SH-SY5Y (cell line): ENCODE data around the gene ZNF232.

Experiments used
- GATA2 ChIP-seq: IDR thresholded peaks from 2 replicates; pipeline ENCODE4 v1.6.1; 2011; ENCODE audit warnings: mild to moderate bottlenecking, low read depth, low read length
- GATA3 ChIP-seq: IDR thresholded peaks from 2 replicates; pipeline ENCODE4 v1.6.1; 2011; ENCODE audit warnings: low read depth, mild to moderate bottlenecking, low read length, moderate library complexity

Gene ZNF232

DNA sequence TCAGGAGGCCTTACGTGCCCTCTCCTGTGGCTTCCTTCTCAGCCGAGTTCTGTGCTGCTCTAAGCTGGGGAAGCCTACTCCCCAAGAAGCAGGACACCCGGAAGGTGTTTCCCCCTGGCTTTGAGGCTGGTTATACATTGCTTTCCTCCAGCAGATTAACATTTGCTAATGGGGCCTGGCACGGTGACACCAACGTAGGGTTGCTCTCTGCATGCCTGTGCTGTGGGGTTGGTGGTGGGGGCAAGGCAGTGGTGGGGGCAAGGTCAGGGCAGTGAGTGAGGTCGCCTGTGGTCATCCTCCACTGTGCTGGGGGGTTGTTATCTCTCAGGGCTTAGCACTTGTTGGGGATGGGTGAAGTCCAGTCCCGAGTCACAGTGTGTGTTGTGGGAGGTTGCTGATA, 8.4 kb upstream of the ZNF232 start:
- TF ChIP-seq GATA2 (no peak), GATA3 (no peak)

- TF ChIP-seq GATA3 (no peak), GATA2 (no peak)
Measured at GRCh38 chr17:5118219-5118618, 6.5 kb upstream of the ZNF232 start.

DNA sequence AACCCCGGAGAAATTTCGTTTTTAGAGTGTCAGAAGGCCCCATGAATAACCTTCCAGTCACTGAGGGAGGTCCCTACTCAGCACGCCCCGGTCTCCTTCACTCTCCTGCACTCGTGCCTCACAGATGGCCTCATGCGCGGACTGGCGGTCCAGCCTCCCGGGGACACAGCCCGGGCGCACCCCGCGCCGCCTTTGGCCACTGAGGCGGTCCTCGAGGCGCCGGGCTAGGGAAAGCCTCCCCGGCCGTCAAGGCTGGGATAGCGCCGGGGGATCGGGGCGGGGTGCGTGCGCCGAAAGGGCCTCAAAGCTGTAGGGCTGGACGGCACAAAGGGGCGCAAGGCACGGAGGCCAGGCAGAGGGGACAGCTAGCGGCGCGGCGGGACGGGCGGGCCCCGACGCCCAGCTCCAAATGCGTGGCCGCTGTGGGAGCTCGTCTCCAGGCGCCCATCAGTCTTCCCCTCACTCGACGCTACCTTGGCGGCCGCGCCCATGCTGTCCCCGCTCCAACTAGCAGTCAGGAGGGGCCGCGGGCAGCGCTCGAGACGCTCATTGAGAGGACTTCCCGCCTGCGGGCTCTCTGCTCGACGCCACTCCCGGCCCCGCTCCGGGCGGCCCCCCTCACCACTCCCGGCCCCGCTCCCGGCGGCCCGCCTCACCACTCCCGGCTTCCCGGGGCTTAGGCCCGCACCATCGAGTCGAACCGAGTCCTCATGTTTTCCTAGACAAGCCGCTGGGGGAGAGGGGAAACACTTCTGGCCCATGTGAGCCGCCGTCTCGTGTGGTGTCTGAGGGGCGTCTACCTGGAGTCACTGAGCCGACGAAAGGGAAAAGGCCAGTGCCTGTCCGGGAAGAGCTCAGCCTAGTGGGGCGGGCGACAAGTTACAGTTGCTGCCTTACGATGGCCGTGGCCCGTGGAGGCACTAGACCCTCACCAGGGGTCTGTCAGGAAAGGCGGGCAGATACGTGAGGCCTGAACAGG, 4.3 kb upstream of the ZNF232 start, which contains the start of gene USP6:
Gene USP6 (plus strand): TSS at position 360 of the 979 bp plus-strand sequence. CDS start 14,336 bp downstream, outside the sequence.
- TF ChIP-seq GATA3, result no peak
- TF ChIP-seq GATA2, result no peak

DNA sequence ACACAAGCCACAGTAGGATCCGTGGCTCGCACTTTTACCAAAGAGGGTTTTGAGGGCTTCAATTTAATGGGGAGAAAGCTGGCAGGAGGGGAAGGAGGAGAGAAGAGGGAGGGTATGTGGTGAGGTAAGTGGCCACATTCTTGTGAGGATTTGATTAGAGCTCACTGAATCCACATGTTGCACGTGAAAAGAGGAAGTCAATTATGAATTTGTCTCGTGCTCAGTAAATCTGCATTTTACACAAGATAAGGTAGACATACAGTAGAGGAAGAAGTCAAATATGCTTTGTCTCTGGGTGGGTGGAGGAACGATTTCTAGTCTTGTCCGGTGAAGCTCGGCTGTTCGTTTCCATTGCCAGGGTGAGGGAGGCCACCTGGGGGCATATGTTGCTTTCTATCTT, 862 bp downstream of the ZNF232 start:
- no peak for TF ChIP-seq GATA2
- no peak for TF ChIP-seq GATA3

GRCh38 chr17:5100832-5101231, 10.8 kb downstream of the ZNF232 start:
- no peak for TF ChIP-seq GATA3
- TF ChIP-seq GATA2, result no peak

DNA sequence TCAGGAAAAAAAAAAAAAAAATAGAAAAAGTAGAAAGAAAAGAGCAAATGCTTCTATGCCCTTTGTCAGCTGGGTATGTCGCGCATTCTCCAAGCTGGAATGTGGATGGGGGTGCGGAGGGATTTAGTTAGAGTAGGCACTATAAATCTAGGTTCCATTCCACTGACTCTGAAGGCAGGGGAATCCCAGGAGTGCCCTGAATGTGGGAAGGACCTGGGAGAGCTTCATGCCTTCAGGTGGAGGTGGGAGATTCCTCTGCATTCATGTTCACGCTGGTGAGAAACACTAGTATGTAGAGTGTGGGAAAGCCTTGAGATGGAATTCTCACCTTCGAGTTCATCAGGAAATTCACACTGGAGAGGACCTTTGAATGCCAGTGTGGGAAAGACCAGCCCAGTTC, 12.4 kb downstream of the ZNF232 start:
- no peak for TF ChIP-seq GATA3
- TF ChIP-seq GATA2, result no peak

DNA sequence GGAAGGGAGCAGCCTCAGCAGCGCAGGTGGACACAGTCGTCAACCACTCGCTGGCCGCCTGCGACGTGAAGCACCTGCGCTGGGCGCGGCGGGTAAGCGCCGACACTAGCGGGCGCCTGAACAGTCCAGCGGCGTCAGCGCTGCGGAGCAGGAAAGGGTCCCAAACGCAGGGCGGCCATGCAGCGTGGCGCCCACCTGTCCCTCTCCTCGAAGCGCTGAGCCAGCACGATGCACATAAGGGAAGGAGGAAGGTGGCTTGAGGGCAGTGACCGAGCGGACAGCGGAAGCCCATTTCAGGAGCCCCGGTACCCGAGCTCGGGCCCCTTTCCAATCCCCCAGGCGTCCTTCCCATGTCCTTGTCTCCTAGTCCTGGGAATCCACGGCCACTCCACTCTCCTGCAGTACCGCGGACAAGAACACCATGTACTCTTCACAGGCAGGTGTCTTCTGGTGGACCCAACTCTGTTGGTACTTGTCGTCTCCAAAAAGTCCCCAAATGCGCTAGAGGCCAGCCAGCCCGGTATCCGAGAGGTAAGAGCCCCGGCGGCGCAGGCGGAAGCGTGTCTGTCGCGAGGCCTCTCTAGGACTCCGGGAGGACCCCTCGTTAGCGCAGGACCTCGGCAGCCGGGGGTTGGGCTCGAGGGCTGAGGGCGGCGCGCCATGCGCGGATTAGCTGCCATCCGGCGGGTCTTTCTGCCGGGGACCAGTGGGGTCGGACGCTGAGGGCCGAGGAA, 14.4 kb downstream of the ZNF232 start:
- TF ChIP-seq GATA3, result no peak
- no peak for TF ChIP-seq GATA2

DNA sequence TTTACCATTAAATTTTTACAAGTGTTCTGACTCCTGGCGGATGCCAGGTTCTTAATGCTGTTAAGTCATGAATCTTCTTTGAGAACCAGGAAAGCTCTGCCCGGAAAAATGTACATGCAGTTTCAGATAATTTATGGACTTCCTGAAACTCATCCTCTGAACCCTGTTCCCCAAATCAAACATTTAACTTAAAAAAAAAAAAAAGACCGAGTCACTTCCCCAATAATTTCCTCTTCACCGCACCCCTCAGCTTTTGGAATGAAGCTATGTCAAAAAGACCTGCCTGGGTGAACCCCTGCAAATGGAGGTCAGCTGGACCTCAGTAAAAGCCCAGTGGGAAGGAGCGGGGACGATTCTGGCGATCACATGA, 15.0 kb downstream of the ZNF232 start:
- TF ChIP-seq GATA2 (no peak), GATA3 (no peak)

GRCh38 chr17:5092218-5093010, 19.3 kb downstream of the ZNF232 start:
- TF ChIP-seq GATA3, result no peak
- TF ChIP-seq GATA2, result no peak

- TF ChIP-seq GATA3, result no peak
- TF ChIP-seq GATA2, result no peak
Measured at GRCh38 chr17:5080591-5080990, 31.1 kb downstream of the ZNF232 start.

GRCh38 chr17:5078106-5079028, 33.3 kb downstream of the ZNF232 start, which contains the start of gene ZFP3:
Gene ZFP3 (plus strand): TSS chr17:5078467. CDS start chr17:5091505, 13,038 bp downstream.
- TF ChIP-seq GATA3 (no peak), GATA2 (no peak)

GRCh38 chr17:5077781-5078105, 33.9 kb downstream of the ZNF232 start:
- TF ChIP-seq GATA2, result no peak
- TF ChIP-seq GATA3, result no peak

GRCh38 chr17:5069724-5070123, 42.0 kb downstream of the ZNF232 start:
- TF ChIP-seq GATA3 (no peak), GATA2 (no peak)
